Measurements from ENCODE around the gene DPEP1. TPM values are rescaled to one million over a fixed set of nuclear protein-coding genes. Genes with fewer than 3 reads are reported as not detected.
"Not testable (repeated sequence)": the region's sequence is repeated elsewhere in the genome, so short reads cannot be mapped to it uniquely, and the experiment has no call there.

The DPEP1 gene
- total and polyA plus RNA-seq, 10 donors, result 0.33 to 39.5 (median 2.0) TPM

DNA sequence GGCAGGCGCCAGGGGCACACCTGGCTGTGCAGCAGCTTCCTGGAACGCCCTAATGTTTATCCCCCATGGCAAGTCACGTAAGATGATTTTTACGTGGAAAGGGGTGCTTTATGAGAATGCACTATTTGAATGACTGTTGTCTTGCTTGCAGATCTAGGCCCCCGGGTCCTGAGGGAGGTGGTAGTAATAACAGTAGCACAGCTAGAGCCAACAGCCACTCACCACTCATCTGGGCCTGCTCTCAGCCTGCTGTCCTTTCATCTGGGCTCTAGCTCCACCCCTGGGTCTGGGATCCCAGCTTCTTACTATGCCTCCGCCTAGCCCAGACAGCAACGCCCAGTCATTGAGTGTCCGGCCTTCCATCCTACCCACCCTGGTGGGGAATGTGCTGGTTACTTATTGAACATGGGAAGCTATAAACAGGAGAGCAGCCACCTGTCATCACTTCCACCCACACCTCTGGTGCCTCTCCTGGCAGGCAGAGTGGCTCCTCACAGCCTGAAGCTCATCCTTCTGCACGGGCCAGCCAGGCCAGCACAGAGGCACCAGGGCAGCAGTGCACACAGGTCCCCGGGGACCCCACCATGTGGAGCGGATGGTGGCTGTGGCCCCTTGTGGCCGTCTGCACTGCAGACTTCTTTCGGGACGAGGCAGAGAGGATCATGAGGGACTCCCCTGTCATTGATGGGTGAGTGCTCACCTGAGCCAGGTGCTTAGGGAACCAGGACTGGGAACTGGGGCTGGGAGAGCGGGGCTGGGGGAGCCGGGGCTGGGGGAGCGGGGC is 16.6 kb downstream of the DPEP1 start:
- intact Hi-C loops (cut with DNase I; ENCODE audit: low total_unique reads), result no loop called here
- Histone ChIP-seq H3K4me1 (peaks cover 0 to 10% (median under 1%) of the 10 kb centered on the region in 6 donors), H3K9me3 (peaks cover 0 to 3% (median 0%) of the 10 kb centered on the region in 8 donors), H3K27me3 (replicated peaks in 1 of 7) (peaks cover 0 to 24% (median 3%) of the 10 kb centered on the region in 7 donors), H3K27ac (no peak overlapping the region), H3K36me3 (no peaks in the 10 kb centered on the region), H3K4me3 (no peak overlapping the region)
- no peak for DNase-seq
- TF ChIP-seq POLR2AphosphoS5 (IDR thresholded peaks at IDR 0.05) (no peak), CTCF (IDR thresholded peaks at IDR 0.05 in 8 of 11, conservative IDR thresholded peaks at IDR 0.05 in 3 of 11) (no peak), POLR2A (IDR thresholded peaks at IDR 0.05) (no peak)
- WGBS, 5 donors, result 81 to 93% (median 85%) methylated on average over 8 to 17 of the region's 17 CpGs

DNA sequence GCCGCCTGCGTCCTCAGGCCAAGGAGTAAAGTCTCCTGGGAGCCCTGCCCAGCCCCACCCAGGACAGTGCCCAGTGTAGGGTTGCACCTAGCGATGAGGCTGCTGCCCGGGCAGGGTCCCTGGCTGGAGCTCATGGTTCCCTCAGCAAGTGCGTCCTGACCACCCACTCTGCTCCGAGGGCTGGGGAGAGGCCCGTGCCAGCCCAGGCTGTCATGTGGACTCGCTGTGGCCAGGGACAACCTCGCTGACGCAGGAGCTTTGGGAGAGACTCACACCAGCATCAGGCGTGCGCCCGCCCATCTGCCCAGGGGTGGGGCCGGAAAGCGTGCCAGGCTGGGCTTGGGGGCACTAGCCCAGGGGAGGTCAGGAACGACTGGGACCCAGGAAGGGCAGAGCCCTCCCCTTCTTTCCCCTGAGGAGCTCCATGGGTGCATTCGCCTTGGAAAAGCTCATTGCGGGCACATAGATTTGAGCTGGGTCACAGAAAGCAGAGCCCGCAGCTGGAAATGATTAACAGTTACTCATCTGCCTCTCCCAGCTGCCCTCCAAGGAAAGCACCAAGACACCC is 19.7 kb downstream of the DPEP1 start:
- DNase-seq, result no peak
- H3K27me3 ChIP-seq (replicated peaks in 1 of 7), result peaks cover 0 to 50% (median 3%) of the 10 kb centered on the region in 7 donors
- TF ChIP-seq POLR2A (IDR thresholded peaks at IDR 0.05) (no peak), POLR2AphosphoS5 (IDR thresholded peaks at IDR 0.05) (no peak), CTCF (IDR thresholded peaks at IDR 0.05 in 8 of 11, conservative IDR thresholded peaks at IDR 0.05 in 3 of 11) (no peak)
- 84 to 90% (median 87%) methylated on average over 14 to 19 of the region's 19 CpGs for WGBS, 5 donors
- no peaks in the 10 kb centered on the region for H3K36me3 ChIP-seq
- intact Hi-C loops (cut with DNase I; ENCODE audit: low total_unique reads), result no loop called here
- peaks cover 0 to 3% (median 0%) of the 10 kb centered on the region in 8 donors for H3K9me3 ChIP-seq
- H3K27ac ChIP-seq, result no peak overlapping the region
- H3K4me3 ChIP-seq, result no peak overlapping the region
- peaks cover 0 to 6% (median 0%) of the 10 kb centered on the region in 6 donors for H3K4me1 ChIP-seq

GRCh38 chr16:89634463-89635385 is 21.3 kb downstream of the DPEP1 start:
- H3K4me1 ChIP-seq; H3K4me3 ChIP-seq; DNase-seq; intact Hi-C loops (cut with DNase I; ENCODE audit: low total_unique reads); H3K36me3 ChIP-seq; H3K27ac ChIP-seq; H3K9me3 ChIP-seq: not testable (repeated sequence)
- peaks cover 0 to 52% (median 3%) of the 10 kb centered on the region in 7 donors for H3K27me3 ChIP-seq (replicated peaks in 1 of 7)
- WGBS, 5 donors, result 43 to 74% (median 58%) methylated on average over 2 of the region's 2 CpGs

DNA sequence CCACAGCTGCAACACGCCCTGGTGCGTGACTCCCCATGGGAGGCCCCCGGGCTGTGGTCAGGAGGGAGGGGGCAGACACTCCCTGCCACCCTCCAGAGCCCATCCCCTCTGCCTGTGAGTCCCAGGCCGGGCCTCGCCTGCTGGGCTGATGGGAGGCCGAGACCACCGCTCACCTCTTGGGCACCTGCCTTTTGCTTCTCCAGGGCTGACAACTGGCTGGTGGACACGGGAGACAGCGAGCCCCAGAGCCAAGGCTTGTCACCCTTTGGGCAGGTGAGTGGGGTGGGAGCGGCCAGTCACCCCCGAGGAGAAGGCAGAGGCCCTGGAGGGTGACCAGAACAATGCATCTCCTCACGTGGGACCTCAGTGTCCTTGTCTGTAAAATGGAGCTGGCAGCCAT is 23.2 kb downstream of the DPEP1 start:
- Histone ChIP-seq H3K36me3 (no peaks in the 10 kb centered on the region), H3K4me1 (peaks cover 0 to 17% (median 11%) of the 10 kb centered on the region in 6 donors), H3K27me3 (replicated peaks in 1 of 7) (peaks cover 0 to 59% (median 3%) of the 10 kb centered on the region in 7 donors), H3K4me3 (no peak overlapping the region), H3K9me3 (no peaks in the 10 kb centered on the region), H3K27ac (no peak overlapping the region)
- TF ChIP-seq POLR2AphosphoS5 (IDR thresholded peaks at IDR 0.05) (no peak), CTCF (IDR thresholded peaks at IDR 0.05 in 8 of 11, conservative IDR thresholded peaks at IDR 0.05 in 3 of 11) (no peak), POLR2A (IDR thresholded peaks at IDR 0.05) (no peak)
- no peak for DNase-seq
- intact Hi-C loops (cut with DNase I; ENCODE audit: low total_unique reads), result no loop called here
- 83 to 94% (median 89%) methylated on average over 11 to 12 of the region's 12 CpGs for WGBS, 5 donors

Data from spleen (tissue), 11 donors.